Neural progenitor cell (in vitro differentiated cells): ENCODE measurements around the gene CTSH.

Experiments used
- EZH2 ChIP-seq: fragments of 200-600 bp; sonication (generic); IDR thresholded peaks from 2 replicates; pipeline ENCODE4 v1.6.1; 2017; ENCODE audit warnings: antibody characterized with exemption, mild to moderate bottlenecking, moderate library complexity
- TF ChIP-seq, protein P1 (sequence below): fragments of 200-600 bp; sonication (generic); IDR thresholded peaks from 2 replicates; pipeline ENCODE4 v1.5.1; 2017; ENCODE audit warnings: antibody characterized with exemption, mild to moderate bottlenecking

DNA sequence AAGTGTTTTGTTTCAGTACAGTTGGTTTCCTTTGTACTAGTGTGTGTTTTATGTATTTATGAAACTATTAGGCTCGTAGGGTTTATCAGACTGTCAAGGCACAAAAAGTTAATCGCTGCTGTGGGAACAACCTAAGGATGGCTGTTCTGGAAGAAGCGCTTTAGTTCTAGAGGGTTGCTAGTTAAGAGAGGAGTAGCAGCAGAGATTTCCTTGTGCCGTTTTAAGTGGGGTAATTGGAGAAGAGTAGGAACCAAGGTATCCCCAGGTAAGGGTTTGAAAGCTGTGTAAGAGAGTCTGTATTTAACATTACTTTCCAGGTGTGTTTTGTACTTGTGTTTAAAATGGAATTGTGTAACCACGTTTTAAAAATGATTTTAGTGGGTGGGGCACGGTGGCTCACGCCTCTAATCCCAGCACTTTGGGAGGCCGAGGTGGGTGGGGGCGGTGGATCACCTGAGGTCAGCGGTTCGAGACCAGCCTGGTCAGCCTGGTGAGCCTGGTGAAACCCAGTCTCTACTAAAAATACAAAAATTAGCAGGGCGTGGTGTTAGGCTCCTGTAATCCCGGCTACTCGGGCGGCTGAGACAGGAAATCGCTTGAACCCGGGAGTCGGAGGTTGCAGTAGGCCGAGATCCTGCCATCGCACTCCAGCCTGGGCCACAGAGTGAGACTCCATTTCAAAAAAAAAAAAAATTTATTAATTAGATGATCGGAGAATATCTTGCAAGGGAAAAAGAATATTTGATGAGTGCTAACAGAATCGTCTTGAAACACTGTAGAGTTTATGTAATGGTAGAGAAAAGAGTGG, 69.5 kb downstream of the CTSH start:
- TF ChIP-seq EZH2, result no peak
- TF ChIP-seq, protein P1, sequence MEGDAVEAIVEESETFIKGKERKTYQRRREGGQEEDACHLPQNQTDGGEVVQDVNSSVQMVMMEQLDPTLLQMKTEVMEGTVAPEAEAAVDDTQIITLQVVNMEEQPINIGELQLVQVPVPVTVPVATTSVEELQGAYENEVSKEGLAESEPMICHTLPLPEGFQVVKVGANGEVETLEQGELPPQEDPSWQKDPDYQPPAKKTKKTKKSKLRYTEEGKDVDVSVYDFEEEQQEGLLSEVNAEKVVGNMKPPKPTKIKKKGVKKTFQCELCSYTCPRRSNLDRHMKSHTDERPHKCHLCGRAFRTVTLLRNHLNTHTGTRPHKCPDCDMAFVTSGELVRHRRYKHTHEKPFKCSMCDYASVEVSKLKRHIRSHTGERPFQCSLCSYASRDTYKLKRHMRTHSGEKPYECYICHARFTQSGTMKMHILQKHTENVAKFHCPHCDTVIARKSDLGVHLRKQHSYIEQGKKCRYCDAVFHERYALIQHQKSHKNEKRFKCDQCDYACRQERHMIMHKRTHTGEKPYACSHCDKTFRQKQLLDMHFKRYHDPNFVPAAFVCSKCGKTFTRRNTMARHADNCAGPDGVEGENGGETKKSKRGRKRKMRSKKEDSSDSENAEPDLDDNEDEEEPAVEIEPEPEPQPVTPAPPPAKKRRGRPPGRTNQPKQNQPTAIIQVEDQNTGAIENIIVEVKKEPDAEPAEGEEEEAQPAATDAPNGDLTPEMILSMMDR, result no peak
